Activated T-cell treated with anti-CD3 and anti-CD28 coated beads for 24 hours (primary cell): ENCODE data around the gene ZNF132.
"Not testable (repeated sequence)": the region's sequence is repeated elsewhere in the genome, so short reads cannot be mapped to it uniquely, and the experiment has no call there.

ENCODE experiments used
- DNase-seq: peaks from one replicate; pipeline ENCODE4 v3.0.0-alpha.2; 2020; ENCODE audit warnings: low read depth

Gene ZNF132

DNA sequence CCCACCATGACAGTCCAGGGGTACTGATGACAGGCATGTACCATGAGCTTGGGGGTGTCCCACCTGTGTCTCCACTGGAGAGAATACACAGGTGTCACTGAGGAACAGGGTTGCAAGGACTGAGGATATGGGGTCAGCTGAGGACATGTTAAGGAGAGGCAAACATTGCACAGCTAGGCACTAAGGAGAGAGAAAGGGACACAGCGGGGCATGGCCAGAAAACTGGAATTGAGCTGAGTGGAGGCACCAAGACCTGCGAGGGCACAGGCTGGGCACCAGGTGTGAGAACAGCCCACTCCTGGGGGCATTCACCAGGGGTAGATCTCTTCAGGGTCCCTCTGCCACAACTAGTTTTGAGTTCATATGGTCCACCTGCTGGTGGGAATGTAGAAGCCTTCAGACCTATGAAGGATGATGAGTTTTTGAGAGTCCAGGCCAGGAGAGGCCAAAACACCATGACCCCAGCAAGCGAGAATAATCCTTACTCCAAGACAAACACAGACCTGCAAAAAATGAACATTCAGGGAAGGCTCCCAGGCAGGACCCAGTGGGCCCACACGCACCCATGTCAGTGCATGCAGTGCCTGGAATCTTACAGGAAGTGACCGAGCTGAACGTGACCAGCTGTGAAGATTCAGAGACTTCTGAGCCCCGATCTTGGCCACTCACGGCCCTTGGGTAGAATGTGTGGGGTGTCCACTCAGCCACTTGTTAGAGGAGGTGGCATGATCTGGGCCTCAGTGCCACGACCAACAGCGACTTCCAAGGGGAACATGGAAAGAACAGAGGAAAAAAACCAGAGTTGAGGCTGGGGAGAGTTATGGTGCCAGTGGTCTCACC is 32.9 kb downstream of the ZNF132 start:
- no peak for DNase-seq

DNA sequence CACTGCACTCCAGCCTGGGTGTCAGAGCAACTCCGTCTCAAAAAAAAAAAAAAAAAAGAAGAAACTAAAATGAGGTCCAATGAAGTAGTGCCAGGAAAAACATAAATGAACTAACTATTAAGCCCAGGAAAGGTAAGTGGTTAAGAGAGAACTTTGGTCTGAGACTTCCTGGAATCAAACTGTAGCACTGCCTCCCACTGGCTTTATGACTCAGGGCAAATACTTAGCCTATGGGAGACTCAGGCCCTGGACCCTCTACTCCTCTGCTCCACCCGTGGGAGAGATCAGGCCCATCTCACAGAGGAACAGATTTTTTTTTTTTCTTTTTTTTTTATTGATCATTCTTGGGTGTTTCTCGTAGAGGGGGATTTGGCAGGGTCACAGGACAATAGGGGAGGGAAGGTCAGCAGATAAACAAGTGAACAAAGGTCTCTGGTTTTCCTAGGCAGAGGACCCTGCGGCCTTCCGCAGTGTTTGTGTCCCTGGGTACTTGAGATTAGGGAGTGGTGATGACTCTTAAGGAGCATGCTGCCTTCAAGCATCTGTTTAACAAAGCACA is 36.0 kb downstream of the ZNF132 start:
- DNase-seq = not testable (repeated sequence)

DNA sequence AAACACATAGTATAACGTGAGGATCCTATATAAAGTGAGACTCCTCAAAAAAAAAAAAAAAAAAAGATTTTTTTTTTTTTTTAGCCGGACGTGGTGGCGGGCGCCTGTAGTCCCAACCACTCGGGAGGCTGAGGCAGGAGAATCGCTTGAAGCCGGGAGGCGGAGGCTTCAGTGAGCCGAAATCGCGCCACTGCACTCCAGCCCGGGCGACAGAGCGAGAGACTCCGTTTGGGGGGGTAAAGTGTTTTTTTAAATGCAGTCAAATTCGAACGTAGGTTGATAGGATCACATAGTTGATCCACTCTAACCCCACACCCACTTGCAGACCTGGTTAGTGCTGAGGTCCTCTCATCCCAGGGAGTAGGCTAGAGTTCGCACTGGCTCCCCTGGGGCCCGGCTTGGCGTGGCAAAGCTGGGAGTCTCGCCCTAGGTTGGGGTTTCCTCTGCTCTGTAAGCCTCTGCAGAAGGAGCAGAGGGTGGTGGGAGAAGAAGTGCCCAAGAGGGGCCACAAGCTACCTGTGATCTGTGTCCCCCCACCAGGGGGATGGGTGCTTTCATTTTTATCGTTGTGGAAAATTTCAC is 38.0 kb downstream of the ZNF132 start:
- no peak for DNase-seq

DNA sequence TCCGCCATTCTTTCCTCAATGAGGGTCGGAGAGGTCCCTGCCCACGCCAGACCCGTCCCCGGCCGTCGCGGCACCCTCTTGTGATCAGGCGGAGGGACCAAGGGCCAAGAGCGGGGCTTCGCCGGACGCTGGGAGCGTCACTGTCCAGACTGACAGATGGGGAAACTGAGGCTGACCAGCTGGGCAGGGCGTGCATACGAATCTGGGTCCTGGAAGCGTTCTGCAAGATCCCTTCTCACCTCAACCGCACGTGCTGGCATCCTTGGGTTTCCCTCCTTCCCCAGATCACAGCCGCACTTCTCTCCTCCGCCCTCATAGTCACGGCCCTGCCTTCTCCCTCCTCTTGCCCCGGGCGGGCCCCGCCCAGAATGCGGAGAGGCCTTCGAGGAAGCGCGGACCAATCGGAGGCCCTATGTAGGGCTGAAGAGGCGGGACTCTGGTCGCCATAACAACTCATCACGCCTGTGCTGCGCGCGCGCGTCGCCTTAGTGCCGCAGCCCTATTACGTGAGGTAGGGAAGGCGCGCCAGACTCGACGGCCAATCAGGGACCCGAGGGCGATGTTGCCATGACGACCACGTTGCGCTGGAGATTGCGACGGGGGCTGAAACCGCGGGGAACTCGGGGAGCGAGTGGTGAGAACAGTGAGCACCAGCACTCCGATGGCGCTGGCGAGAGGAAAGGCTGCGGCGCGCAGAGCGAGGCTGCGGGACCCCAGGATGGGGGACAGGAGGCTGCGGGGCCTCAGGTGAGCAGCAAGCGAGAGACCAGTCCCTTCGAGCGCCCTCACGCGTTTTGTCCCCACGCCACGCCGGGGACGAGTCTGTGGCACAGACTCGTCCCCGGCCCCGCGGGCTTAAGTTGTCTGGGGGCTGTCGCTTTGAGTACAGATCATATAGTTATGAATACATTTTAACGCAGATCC is 38.8 kb downstream of the ZNF132 start:
- peak; percentile 99 for DNase-seq

DNA sequence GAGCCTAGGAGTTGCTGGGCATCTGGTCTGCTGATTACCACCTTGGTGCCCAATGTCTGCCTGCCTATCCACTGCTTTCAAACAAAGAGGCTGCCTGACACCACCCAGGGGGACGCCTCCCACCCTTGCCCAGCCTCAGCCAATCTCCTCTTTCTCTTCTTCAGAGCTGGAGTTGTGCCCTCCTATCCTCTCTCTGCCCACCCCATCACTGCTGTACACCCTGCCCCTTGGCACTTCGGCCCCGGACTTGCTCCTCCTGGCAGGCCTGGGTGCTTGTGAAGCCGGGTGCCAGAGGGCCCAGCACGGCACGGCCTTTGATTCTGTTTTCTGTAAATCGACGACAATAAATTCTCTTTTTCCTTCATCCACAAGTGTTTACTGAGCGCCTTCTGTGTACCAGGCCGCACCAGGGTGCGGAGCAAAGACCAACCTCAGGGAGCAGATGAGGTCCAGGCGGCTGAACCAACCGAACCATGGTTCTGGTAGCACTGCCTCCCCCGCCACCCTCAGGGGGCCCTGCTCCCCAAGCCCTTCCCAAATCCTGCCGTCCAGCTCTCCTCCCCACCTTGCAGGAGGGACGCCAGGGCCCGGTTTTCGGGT is 39.5 kb downstream of the ZNF132 start:
- DNase-seq = no peak

- no peak for DNase-seq
Observed at GRCh38 chr19:58399903-58400302, 40.0 kb downstream of the ZNF132 start.

GRCh38 chr19:58398545-58398944 is 41.4 kb downstream of the ZNF132 start:
- DNase-seq = no peak

- DNase-seq = no peak
Observed at GRCh38 chr19:58398087-58398486, 41.9 kb downstream of the ZNF132 start.

DNA sequence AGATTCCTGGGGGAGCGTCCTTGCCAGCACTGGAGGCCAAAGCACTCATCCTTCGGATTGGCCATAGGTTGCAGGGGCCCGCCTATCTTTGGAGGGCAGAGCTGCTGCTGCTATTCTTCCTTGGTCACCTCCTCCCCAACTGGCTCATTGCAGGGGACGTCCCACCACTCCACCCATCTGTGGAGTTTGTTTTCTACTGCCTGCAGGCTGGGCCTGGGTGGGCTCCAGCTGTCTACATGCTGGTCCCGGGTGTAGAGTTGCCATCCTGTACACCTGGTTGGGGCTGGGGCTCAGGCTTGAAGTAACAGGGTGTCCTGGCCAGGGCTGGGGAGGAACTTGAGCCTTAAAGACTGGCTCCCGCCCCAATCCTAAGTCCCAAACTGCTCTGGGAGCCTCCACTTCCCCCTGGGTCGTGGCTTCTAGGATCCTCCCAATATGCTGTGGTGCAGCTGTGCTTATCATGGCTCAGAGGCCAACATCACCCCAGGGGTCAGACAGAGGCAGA is 42.4 kb downstream of the ZNF132 start:
- no peak for DNase-seq

- DNase-seq = no peak
Observed at GRCh38 chr19:58396691-58397532, 43.0 kb downstream of the ZNF132 start.

DNA sequence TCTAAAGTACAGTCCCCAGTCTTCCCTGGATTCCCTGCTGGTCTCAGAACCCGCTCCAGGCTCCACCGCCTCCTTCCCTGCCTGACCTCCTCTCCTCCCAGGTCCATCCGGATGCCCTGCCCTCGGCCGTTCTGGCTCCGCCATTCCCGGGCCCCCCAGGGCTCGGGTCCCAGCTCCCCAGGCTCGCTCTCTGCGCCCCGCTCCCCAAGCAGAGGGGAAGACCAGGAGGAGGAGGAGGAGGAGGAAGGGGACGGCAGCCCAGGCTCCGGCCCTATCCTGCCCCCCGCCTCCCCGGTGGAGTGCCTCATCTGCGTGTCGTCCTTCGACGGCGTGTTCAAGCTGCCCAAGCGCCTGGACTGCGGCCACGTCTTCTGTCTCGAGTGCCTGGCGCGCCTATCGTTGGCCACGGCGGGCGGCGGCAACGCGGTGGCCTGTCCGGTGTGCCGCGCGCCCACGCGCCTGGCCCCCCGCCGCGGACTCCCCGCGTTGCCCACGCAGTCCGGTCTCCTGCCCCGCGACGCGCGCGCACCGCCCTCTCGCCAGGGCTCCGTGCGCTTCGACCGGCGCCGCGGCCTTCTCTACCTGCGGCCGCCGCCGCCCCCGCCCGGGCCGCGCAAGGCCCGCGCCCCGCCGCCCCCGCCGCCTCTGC is 43.9 kb downstream of the ZNF132 start:
- DNase-seq = peak; percentile 16

DNA sequence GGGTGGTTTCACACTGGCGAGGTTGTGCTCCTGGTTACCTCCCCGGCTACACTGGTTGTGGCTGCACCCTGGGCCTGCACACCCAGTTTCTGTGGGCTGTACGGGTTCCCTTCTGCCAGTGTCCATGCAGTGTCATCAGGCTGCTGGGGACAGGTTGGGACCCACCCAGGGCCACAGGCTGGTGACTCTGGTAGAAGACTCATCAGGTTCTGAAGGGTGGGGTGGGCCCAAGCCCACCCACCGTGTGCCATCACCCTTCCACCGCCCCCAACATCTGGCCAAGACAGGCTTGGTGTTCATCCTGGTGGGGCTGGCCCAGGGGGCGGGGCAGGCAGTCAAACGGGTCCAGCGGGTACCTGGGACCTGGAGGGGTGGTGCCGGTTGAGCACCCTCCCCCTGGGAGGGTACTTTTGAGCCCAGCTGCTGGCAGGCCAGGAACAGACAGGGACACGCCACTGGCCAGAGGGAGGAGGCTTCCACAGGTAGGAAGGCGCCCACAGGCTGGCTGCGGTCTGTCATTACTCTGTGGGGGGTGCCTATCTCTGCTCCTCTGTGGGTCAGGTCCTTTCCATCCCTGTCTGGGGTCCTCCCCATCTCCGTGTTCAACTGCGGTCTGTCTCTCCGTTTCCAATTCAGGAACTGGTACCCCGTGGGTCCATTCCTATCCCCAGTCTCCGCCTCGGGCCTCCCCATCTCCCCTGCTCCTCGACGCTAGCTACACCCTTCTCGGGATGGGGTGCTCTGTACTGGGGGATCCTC is 44.6 kb downstream of the ZNF132 start, which contains the start of gene RNF225:
Gene RNF225 (plus strand): TSS at position 437 of the 759 bp plus-strand sequence. CDS start 434 bp downstream, outside the sequence.
- peak; percentile 23 for DNase-seq

DNA sequence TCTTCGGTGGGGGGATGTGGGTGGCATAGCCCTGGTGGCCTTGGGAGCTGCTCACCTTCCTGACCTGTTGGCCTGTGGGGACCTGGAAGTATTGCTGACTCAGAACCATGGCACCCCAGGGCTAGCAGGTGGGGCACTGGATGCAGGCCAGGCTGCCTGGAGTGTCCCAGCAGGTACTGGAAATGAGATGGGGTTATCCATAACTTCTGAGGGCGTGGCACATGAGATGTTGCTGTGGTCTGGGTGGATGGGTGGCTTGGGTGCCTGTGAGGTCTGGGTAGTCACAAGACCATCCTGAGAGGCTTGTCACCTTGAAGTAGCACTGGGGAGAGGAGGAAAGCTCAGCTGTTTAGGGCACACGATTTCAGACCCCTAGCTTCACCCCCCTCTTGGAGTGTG is 45.1 kb downstream of the ZNF132 start:
- no peak for DNase-seq

- no peak for DNase-seq
Observed at GRCh38 chr19:58393725-58394033, 46.3 kb downstream of the ZNF132 start.

DNA sequence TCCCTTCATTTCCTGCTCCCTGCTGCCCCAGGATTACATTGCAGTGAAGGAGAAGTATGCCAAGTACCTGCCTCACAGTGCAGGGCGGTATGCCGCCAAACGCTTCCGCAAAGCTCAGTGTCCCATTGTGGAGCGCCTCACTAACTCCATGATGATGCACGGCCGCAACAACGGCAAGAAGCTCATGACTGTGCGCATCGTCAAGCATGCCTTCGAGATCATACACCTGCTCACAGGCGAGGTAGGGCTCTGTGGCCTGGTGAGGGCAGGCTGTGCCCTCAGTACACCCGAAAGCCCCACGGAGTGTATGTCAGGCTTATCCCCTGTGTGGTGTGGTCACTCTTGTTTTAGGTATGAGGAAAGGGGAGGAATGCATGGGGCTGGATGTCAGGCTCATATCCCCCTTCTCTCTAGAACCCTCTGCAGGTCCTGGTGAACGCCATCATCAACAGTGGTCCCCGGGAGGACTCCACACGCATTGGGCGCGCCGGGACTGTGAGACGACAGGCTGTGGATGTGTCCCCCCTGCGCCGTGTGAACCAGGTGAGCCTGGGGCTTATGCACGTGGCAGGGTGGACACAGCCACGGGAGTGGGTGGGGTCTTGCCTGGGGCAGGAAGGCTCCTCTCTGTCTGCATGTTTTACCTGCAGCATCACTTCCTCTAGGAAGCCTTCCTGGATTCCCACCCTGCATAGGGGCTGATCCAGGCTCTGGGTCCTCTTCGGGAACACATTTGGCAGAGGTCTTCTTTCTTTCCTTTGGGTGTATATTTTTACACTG is 46.8 kb downstream of the ZNF132 start:
- no peak for DNase-seq

- no peak for DNase-seq
Observed at GRCh38 chr19:58388175-58388526, 51.8 kb downstream of the ZNF132 start.

DNA sequence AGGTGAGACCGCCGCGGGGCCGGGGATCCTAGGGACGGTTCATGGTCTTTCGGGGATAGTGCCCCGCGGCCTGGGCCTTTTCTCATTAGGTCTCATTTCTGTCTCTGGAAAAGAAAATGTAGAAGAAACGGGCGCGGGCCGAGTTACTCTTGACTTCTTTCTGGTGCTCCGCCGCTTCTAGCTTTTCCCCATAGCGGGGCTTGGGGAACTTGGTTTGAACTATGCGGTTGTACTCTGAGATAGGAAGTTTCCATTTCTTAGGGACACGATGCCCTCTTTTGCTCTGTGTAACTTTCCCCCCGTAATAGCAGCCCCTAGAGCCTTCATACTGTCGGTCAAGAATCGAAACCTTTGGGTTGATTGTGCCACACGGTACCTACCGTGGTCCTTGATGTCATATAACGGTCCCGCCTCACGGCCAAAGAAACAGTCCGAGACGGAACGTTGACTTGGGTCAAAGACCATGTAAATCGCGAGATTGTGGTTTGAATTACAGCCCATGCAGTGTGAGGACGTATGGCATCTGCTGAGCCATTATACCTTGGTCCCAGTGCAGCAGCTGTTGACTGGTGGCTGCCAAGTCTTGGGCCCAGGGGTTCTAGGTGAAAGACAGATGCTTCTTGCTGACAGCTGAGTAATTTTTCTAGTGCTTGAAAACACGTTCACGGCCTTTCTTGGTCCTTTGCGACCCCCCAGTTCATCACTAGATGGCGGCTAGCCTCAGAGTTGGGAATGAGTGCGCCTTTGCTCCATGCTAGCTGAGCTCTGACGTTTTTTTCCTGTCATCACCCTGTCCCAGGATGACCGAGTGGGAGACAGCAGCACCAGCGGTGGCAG is 52.4 kb downstream of the ZNF132 start:
- DNase-seq = no peak
